Sigmoid colon (tissue), 7 donors: ENCODE data around the gene ERG28. TPM values are rescaled to one million over a fixed set of nuclear protein-coding genes. Genes with fewer than 3 reads are reported as not detected.

Experiments used
- DNase-seq: peaks from one replicate; pipeline ENCODE4 v3.0.0-alpha.2; 2019
- H3K27ac ChIP-seq, 4 donors: fragments of 200-600 bp; sonication (generic); one replicate each; pipeline ENCODE4 v1.5.1; 2016 to 2019; ENCODE audit warnings: mild to moderate bottlenecking in 1 of 4
- H3K27me3 ChIP-seq, 3 donors: fragments of 200-600 bp; sonication (generic); one replicate each; pipeline ENCODE4 v1.5.1; 2019; ENCODE audit warnings: mild to moderate bottlenecking in 1 of 3
- H3K36me3 ChIP-seq, 4 donors: fragments of 200-600 bp; sonication (generic); one replicate each; pipeline ENCODE4 v1.5.1; 2016 to 2019
- H3K4me1 ChIP-seq, 4 donors: fragments of 200-600 bp; sonication (generic); one replicate each; pipeline ENCODE4 v1.5.1; 2017 to 2019
- H3K4me3 ChIP-seq, 4 donors: fragments of 200-600 bp; sonication (generic); one replicate each; pipeline ENCODE4 v1.5.1; 2017 to 2019; ENCODE audit warnings: mild to moderate bottlenecking in 2 of 4, moderate library complexity in 1 of 4
- H3K9me3 ChIP-seq, 4 donors: fragments of 200-600 bp in 3 of 4; sonication (generic) in 3 of 4; one replicate each; pipeline versions ENCODE4 v1.5.1 to v1.6.1; 2013 to 2019
- EP300 ChIP-seq, 4 donors: sonication (generic); formaldehyde crosslinking; IDR thresholded peaks; one replicate each; pipeline ENCODE4 v1.6.1; 2017; ENCODE audit warnings: antibody characterized with exemption in 4 of 4
- POLR2A ChIP-seq, 2 donors: fragments of 450-650 bp; IDR thresholded peaks; one replicate each; pipeline ENCODE4 v1.6.1; 2016; ENCODE audit warnings: antibody characterized with exemption in 2 of 2, mild to moderate bottlenecking in 2 of 2, moderate library complexity in 2 of 2
- POLR2AphosphoS5 ChIP-seq, 4 donors: sonication (generic); formaldehyde crosslinking; IDR thresholded peaks; one replicate each; pipeline ENCODE4 v1.6.1; 2017; ENCODE audit warnings: antibody characterized with exemption in 4 of 4
- WGBS, 2 donors: extraction: QIAGEN DNeasy Blood & Tissue Kit; methylation state at CpG; one replicate each; pipeline ENCODE4 v1.1.7; 2013; 5-methylcytosine and 5-hydroxymethylcytosine counted together
- intact Hi-C: fragments of 100-400 bp; cut with DNase I; formaldehyde crosslinking; loops from one replicate; pipeline ENCODE4 v1.15.1; 2023
- polyA plus RNA-seq, 3 donors: library from polyadenylated mRNA; stranded (reverse); fragments of 200-250 nt; gene quantifications; one replicate each; pipeline ENCODE4 v1.2.3, GENCODE V29; 2013
- total RNA-seq, 4 donors: library from RNA; depleted of rRNA; stranded (reverse); fragments of >200 nt; gene quantifications; one replicate each; pipeline ENCODE4 v1.1.0, GENCODE V29; 2016
- TF ChIP-seq, protein P1 (sequence below), 4 experiments: fragments of 450-650 bp in 3 of 4; fragments of 200-600 bp in 1 of 4; IDR thresholded peaks; one replicate each; pipeline ENCODE4 v1.5.1; 2016 to 2019; ENCODE audit warnings: antibody characterized with exemption in 4 of 4, mild to moderate bottlenecking in 3 of 4, moderate library complexity in 2 of 4
- donor health status: healthy with polysubstance abuse.
- donor health status: Bipolar disorder and iron deficiency.
- donor health status: healthy.

The ERG28 gene, protein sequence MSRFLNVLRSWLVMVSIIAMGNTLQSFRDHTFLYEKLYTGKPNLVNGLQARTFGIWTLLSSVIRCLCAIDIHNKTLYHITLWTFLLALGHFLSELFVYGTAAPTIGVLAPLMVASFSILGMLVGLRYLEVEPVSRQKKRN
- total RNA-seq = 1 to 10 TPM; 5.0 to 8.9 (median 7.3) TPM
- polyA plus RNA-seq = 10 to 100 TPM; 10.2 to 25.3 (median 11.3) TPM

DNA sequence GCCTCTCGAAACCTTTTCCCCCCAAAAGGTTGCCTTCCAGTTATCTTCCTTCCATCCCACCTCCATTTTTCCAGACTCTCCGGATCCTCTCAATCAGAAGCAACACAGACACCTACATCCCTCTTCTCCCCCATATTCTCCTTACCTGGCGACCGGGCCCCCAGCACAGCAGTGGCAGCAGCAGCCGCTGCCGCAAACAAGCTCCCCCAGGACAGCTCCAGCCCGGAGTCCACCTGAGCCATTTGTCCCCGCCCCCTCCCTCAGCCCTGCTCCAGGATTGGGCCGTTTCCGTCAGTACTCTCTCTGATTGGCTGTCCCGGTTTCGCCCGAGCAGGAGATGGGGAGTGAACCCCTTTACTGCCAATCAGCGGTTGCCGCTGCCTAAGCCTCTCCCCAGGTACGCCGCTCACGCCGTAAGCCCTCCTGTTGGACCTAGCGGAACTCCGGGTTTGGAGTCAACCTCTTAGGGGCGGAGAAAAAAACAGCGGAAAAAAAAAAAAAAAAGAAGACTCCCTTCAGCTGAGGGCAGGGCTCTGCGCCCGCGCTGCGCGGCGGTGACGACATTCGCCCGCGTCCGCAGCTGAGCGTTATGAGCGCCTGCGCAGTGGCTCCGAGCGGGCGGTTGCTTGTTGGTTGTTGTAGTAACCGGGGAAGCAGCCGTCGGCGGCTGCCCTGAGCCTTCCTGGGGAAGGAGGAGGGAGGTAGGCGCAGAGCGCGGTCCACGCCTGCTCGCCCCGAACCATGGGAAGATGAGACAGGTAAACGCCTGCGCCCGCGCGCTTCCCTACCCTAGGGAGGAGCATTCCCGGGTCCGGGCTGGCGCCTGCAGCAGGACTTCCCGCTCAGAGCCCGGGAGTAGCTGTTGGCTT, at the start of gene ERG28, which contains the start of gene TTLL5:
Gene ERG28 (minus strand): TSS at position 247 of the 869 bp plus-strand sequence. CDS start 3,374 bp downstream, outside the sequence.
Gene TTLL5 (plus strand): TSS at position 617 of the 869 bp plus-strand sequence. CDS start 1,904 bp downstream, outside the sequence.
- intact Hi-C loops = no loop called here
- WGBS, 2 donors = 0 to 1% methylated on average over 60 of the region's 60 CpGs
- no peaks in the 10 kb centered on the region for H3K9me3 ChIP-seq
- peaks cover 0 to 28% (median 2%) of the 10 kb centered on the region in 4 donors for H3K36me3 ChIP-seq
- TF ChIP-seq POLR2A (IDR thresholded peaks at IDR 0.05) (peak; percentile 49 to 75), EP300 (IDR thresholded peaks at IDR 0.05) (no peak), POLR2AphosphoS5 (IDR thresholded peaks at IDR 0.05) (peak; percentile 31 to 65 (median 56))
- peak within 1 kb of the TSS; percentile 82 to 96 (median 90) for H3K4me3 ChIP-seq
- H3K4me1 ChIP-seq = peaks cover 0 to 22% (median 19%) of the 10 kb centered on the region in 4 donors
- H3K27me3 ChIP-seq = no peaks in the 10 kb centered on the region
- DNase-seq = peak; percentile 99
- peak within 1 kb of the TSS; percentile 88 to 92 (median 90) for H3K27ac ChIP-seq

DNA sequence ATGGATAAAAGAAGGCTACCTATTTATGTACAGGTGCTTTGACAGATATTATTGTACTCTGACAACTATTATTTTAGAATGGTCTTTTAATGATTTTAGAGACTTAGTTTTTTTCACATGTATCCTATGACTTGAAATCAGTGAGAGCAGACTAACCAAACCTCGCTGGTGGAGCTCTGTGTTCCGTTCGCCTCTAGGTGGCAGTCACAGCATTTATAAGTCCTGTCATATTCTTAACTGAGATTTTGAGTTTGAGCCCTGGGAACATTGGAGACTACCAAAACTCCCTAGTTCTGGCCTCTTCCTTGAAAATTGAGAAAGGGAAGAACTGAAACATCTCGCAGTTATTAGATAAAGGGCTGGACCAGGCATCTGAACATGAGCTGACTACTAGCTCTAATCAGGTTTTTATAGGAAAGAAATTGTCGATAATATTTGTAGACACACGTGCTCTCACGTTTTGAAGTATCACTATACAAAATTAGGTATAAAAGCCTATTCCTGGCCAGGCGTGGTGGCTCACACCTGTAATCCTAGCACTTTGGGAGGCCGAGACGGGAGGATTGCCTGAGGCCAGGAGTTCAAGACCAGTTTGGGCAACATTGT, 48.6 kb upstream of the ERG28 start:
- no peak for TF ChIP-seq POLR2AphosphoS5 (IDR thresholded peaks at IDR 0.05)
- TF ChIP-seq, protein P1, sequence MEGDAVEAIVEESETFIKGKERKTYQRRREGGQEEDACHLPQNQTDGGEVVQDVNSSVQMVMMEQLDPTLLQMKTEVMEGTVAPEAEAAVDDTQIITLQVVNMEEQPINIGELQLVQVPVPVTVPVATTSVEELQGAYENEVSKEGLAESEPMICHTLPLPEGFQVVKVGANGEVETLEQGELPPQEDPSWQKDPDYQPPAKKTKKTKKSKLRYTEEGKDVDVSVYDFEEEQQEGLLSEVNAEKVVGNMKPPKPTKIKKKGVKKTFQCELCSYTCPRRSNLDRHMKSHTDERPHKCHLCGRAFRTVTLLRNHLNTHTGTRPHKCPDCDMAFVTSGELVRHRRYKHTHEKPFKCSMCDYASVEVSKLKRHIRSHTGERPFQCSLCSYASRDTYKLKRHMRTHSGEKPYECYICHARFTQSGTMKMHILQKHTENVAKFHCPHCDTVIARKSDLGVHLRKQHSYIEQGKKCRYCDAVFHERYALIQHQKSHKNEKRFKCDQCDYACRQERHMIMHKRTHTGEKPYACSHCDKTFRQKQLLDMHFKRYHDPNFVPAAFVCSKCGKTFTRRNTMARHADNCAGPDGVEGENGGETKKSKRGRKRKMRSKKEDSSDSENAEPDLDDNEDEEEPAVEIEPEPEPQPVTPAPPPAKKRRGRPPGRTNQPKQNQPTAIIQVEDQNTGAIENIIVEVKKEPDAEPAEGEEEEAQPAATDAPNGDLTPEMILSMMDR (IDR thresholded peaks at IDR 0.05) = peak; percentile 32 to 77 (median 72)
- H3K4me3 ChIP-seq = no peak overlapping the region
- WGBS, 2 donors = 60 to 61% methylated on average over 10 of the region's 10 CpGs
- peaks cover 0 to 13% (median 0%) of the 10 kb centered on the region in 4 donors for H3K36me3 ChIP-seq
- H3K27ac ChIP-seq = no peak overlapping the region
- peaks cover 0 to 23% (median 14%) of the 10 kb centered on the region in 4 donors for H3K4me1 ChIP-seq
- no peaks in the 10 kb centered on the region for H3K9me3 ChIP-seq
- no peaks in the 10 kb centered on the region for H3K27me3 ChIP-seq
- intact Hi-C loops = loop anchor here (1.0 to 10.0 kb wide), 4 partner anchors 197 to 675 kb away; no protein-coding TSS in a partner anchor
- peak; percentile 84 for DNase-seq

DNA sequence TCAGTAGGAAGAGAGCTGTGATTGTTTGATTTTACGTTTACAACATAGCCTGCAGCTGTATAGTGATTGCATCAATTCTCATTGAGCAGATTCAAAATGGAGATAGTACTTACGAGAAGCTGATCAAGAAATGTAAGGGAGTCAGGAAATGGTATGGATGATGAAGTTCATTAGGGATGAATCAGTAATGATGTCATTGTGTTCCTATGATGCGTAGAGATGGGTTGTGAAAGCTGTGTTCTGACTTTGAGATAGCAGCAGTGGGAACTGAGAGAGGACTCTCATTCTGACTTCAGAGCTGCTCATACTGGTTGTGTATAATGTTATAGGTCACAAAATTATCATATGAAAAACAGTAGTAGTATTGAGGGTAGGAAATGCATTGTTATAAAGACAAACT, 44.3 kb upstream of the ERG28 start:
- Histone ChIP-seq H3K27ac (no peak overlapping the region), H3K9me3 (no peaks in the 10 kb centered on the region), H3K4me3 (no peak overlapping the region), H3K27me3 (no peaks in the 10 kb centered on the region), H3K36me3 (peaks cover 0 to 22% (median 0%) of the 10 kb centered on the region in 4 donors), H3K4me1 (peaks cover 0 to 16% (median 15%) of the 10 kb centered on the region in 4 donors)
- WGBS, 2 donors = 90 to 92% methylated on average over 3 of the region's 3 CpGs
- no peak for DNase-seq
- intact Hi-C loops = loop anchor here (10.0 kb wide), 2 partner anchors 650 to 680 kb away; no protein-coding TSS in a partner anchor
- TF ChIP-seq POLR2AphosphoS5 (IDR thresholded peaks at IDR 0.05) (no peak), EP300 (IDR thresholded peaks at IDR 0.05) (no peak), POLR2A (IDR thresholded peaks at IDR 0.05) (no peak)
- TF ChIP-seq, protein P1 (IDR thresholded peaks at IDR 0.05) = no peak

DNA sequence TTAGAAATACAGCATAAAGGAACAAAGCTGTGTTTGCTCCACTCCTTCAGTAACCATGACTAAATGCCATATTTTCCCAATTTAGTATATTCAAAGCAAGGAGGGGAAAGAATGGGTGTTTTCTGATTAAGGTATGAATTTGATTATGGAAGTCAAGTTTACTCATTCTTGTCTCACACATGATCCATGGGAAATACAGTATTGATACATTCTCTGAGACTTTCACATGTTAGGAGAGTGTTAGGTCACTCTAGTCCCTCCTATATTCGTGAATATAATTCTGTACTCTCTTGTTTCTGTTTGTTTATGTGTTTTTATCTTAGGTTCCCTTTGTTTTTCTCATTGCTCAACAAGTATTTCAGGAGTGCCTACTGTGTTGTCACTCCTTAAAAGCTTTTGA, 42.8 kb upstream of the ERG28 start:
- peaks cover 0 to 2% (median 0%) of the 10 kb centered on the region in 4 donors for H3K9me3 ChIP-seq
- H3K36me3 ChIP-seq = peaks cover 0 to 33% (median 2%) of the 10 kb centered on the region in 4 donors
- H3K4me1 ChIP-seq = peaks cover 0 to 16% (median 15%) of the 10 kb centered on the region in 4 donors
- TF ChIP-seq EP300 (IDR thresholded peaks at IDR 0.05) (no peak), POLR2AphosphoS5 (IDR thresholded peaks at IDR 0.05) (no peak), POLR2A (IDR thresholded peaks at IDR 0.05) (no peak)
- TF ChIP-seq, protein P1 (IDR thresholded peaks at IDR 0.05) = no peak
- no peak for DNase-seq
- H3K27me3 ChIP-seq = no peaks in the 10 kb centered on the region
- 78 to 84% methylated on average over 1 of the region's 1 CpG for WGBS, 2 donors
- H3K27ac ChIP-seq = peak overlapping the region in 3 of 4 donors; percentile 34 to 67 (median 60)
- intact Hi-C loops = loop anchor here (10.0 kb wide), 2 partner anchors 651 to 681 kb away; no protein-coding TSS in a partner anchor
- no peak overlapping the region for H3K4me3 ChIP-seq
